MM.1S (cell line): ENCODE results near the gene SYTL5.

Source experiments
- DNase-seq: peaks from one replicate; pipeline ENCODE4 v3.0.0-alpha.2; 2015
- H2AFZ ChIP-seq: fragments of 300-600 bp; sonication (generic); 2 replicates; pipeline ENCODE4 v1.6.0; 2016; ENCODE audit warnings: antibody characterized with exemption, low read length
- H3F3A ChIP-seq: fragments of 300-600 bp; sonication (generic); 2 replicates; pipeline ENCODE4 v1.6.1; 2016; ENCODE audit warnings: mild to moderate bottlenecking, antibody characterized with exemption, low read length, moderate library complexity, mixed read lengths; ENCODE audit not compliant: insufficient read depth
- H3K27ac ChIP-seq: fragments of 300-600 bp; sonication (generic); 2 replicates; pipeline ENCODE4 v1.5.1; 2016; ENCODE audit warnings: mild to moderate bottlenecking, low read length
- H3K27me3 ChIP-seq: fragments of 300-600 bp; sonication (generic); replicated peaks from 2 replicates; pipeline ENCODE4 v1.6.0; 2016; ENCODE audit warnings: low read length; ENCODE audit not compliant: insufficient read depth
- H3K36me3 ChIP-seq: fragments of 300-600 bp; sonication (generic); replicated peaks from 2 replicates; pipeline ENCODE4 v1.6.1; 2016; ENCODE audit warnings: mild to moderate bottlenecking, low read length, mixed read lengths; ENCODE audit not compliant: insufficient read depth
- H3K4me1 ChIP-seq: fragments of 300-600 bp; sonication (generic); 2 replicates; pipeline ENCODE4 v1.6.1; 2016; ENCODE audit warnings: low read length, mixed read lengths
- H3K4me2 ChIP-seq: fragments of 300-600 bp; sonication (generic); 2 replicates; pipeline ENCODE4 v1.6.0; 2016; ENCODE audit warnings: low read depth, low read length
- H3K4me3 ChIP-seq: fragments of 300-600 bp; sonication (generic); 2 replicates; pipeline ENCODE4 v1.5.1; 2016; ENCODE audit warnings: low read length, mixed read lengths
- H3K79me2 ChIP-seq: fragments of 300-600 bp; sonication (generic); 2 replicates; pipeline ENCODE4 v1.6.1; 2016; ENCODE audit warnings: mixed run types, low read length, mixed read lengths
- H3K9ac ChIP-seq: fragments of 300-600 bp; sonication (generic); 2 replicates; pipeline ENCODE4 v1.6.1; 2016; ENCODE audit warnings: low read length, mixed read lengths
- H3K9me2 ChIP-seq: fragments of 300-600 bp; sonication (generic); replicated peaks from 2 replicates; pipeline ENCODE4 v1.6.1; 2016; ENCODE audit warnings: mild to moderate bottlenecking, low read length, mixed read lengths; ENCODE audit not compliant: insufficient read depth
- H3K9me3 ChIP-seq: fragments of 300-600 bp; sonication (generic); replicated peaks from 2 replicates; pipeline ENCODE4 v1.6.1; 2016; ENCODE audit warnings: mild to moderate bottlenecking, low read length, mixed read lengths; ENCODE audit not compliant: insufficient read depth
- H4K20me1 ChIP-seq: fragments of 300-600 bp; sonication (generic); 2 replicates; pipeline ENCODE4 v1.6.1; 2016; ENCODE audit warnings: mild to moderate bottlenecking, low read length, moderate library complexity, mixed read lengths; ENCODE audit not compliant: insufficient read depth
- CTCF ChIP-seq: fragments of 300-600 bp; sonication (generic); IDR thresholded peaks from 2 replicates; pipeline ENCODE4 v1.5.1; 2016; ENCODE audit warnings: antibody characterized with exemption, low read length, mixed read lengths
- EZH2 ChIP-seq: fragments of 300-600 bp; sonication (generic); optimal IDR thresholded peaks from 2 replicates; pipeline ENCODE3; 2017; ENCODE audit warnings: low read depth, mild to moderate bottlenecking, antibody characterized with exemption, low read length, mixed read lengths
- EZH2phosphoT487 ChIP-seq: fragments of 300-600 bp; sonication (generic); IDR thresholded peaks from 2 replicates; pipeline ENCODE4 v1.6.1; 2018; ENCODE audit warnings: antibody characterized with exemption, low read length

SYTL5 gene

DNA sequence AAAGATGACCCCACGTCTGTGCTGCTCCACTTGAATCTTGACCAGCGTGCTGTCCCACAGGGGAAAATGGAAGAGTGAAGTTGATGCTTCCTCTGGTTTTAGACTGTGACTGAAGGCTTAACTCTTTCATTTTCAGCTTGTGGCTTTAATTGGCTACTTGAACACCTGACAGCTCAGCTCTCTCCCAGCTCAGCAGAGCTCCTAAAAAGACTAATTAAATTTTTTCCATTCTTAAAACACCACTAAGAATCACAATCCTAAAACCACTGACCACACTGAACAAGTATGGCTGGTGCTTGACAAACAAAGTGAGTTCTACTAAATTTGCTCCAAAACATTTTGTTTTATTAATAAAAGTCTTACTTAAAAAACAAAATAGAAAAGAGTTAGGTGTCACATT is 142.7 kb downstream of the SYTL5 start:
- Histone ChIP-seq H3K27ac (no peak overlapping the region), H3F3A (no peaks in the 10 kb centered on the region), H4K20me1 (no peaks in the 10 kb centered on the region), H3K4me3 (no peak overlapping the region), H3K36me3 (no peaks in the 10 kb centered on the region), H3K27me3 (no peaks in the 10 kb centered on the region), H3K4me2 (no peak overlapping the region), H3K9ac (no peak overlapping the region), H3K9me3 (no peaks in the 10 kb centered on the region), H3K9me2 (no peaks in the 10 kb centered on the region), H3K4me1 (no peaks in the 10 kb centered on the region), H2AFZ (no peak overlapping the region), H3K79me2 (no peaks in the 10 kb centered on the region)
- no peak for DNase-seq
- TF ChIP-seq EZH2phosphoT487 = no peak
- no peak for TF ChIP-seq CTCF
- TF ChIP-seq EZH2 = no peak

DNA sequence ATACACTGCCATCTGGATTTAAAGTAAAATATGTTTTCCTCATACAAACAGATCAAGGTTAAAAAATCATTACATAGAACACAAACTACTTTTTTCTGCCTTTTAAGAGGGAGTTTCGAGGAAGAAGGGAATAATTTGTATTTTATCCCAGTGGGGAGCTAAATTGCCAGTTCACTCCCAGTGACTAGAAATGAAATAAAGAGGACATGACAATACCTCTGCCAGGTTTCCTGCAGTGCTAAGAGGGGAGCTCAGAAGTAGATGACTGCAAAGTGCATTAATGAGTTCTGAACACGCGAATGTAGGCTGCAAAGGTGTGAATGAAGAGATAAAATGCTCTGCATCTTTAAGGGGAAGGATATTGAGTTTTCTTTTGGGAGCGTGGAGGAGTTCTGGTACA is 144.6 kb downstream of the SYTL5 start:
- H3K9ac ChIP-seq = no peak overlapping the region
- no peaks in the 10 kb centered on the region for H3K79me2 ChIP-seq
- no peaks in the 10 kb centered on the region for H3K4me1 ChIP-seq
- H2AFZ ChIP-seq = no peak overlapping the region
- no peak overlapping the region for H3K27ac ChIP-seq
- no peaks in the 10 kb centered on the region for H3K9me2 ChIP-seq
- H4K20me1 ChIP-seq = no peaks in the 10 kb centered on the region
- no peaks in the 10 kb centered on the region for H3F3A ChIP-seq
- H3K9me3 ChIP-seq = no peaks in the 10 kb centered on the region
- no peak overlapping the region for H3K4me3 ChIP-seq
- no peaks in the 10 kb centered on the region for H3K36me3 ChIP-seq
- DNase-seq = no peak
- no peak overlapping the region for H3K4me2 ChIP-seq
- TF ChIP-seq CTCF = no peak
- no peak for TF ChIP-seq EZH2
- no peak for TF ChIP-seq EZH2phosphoT487
- H3K27me3 ChIP-seq = no peaks in the 10 kb centered on the region

DNA sequence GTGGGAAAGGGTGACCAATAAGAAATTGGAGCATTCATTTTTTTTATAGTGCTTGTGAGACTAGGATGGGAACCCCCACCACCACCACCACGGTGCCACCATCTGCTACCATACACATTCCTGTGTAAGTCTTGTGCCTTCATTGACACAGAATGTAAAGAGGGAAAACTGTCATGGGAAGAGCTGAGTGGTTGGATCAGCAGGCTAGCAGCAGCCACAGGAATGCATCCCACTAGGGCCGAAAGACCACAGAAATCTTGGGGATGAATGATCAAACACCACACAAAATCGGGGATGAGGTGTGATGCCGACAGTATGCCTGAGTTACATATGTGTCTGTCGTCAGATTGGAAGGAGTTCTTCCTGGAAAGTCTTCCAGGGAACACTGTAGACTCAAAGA is 145.1 kb downstream of the SYTL5 start:
- Histone ChIP-seq H2AFZ (no peak overlapping the region), H3K9ac (no peak overlapping the region), H3K9me3 (no peaks in the 10 kb centered on the region), H3K79me2 (no peaks in the 10 kb centered on the region), H3K27ac (no peak overlapping the region), H3F3A (no peaks in the 10 kb centered on the region), H3K36me3 (no peaks in the 10 kb centered on the region), H3K4me1 (no peaks in the 10 kb centered on the region), H3K4me3 (no peak overlapping the region), H3K9me2 (no peaks in the 10 kb centered on the region), H3K27me3 (no peaks in the 10 kb centered on the region), H3K4me2 (no peak overlapping the region), H4K20me1 (no peaks in the 10 kb centered on the region)
- no peak for DNase-seq
- TF ChIP-seq CTCF = no peak
- no peak for TF ChIP-seq EZH2phosphoT487
- no peak for TF ChIP-seq EZH2

DNA sequence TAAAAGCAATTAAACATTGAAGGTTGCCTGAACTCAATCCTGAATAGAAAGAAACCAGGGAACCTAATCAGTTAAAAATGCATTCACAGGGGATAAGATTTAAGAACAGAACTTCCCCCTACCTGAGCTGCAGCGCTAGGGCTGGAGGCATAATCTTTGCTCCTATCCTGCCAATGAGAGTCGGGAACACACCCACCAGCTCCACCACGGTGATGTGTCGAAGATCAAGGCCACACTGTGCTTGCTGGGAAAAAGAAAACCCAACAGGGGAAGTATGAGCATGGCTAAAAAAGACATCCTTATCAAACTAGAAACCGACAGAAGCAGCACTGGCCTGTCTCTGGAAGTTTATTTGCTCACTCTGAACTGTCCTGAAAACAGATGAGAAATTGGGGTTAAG is 148.0 kb downstream of the SYTL5 start:
- Histone ChIP-seq H2AFZ (no peak overlapping the region), H3F3A (no peaks in the 10 kb centered on the region), H3K9ac (no peak overlapping the region), H3K4me1 (no peaks in the 10 kb centered on the region), H3K36me3 (no peaks in the 10 kb centered on the region), H3K4me3 (no peak overlapping the region), H3K4me2 (no peak overlapping the region), H3K27ac (no peak overlapping the region), H3K27me3 (no peaks in the 10 kb centered on the region), H3K9me3 (no peaks in the 10 kb centered on the region), H3K9me2 (no peaks in the 10 kb centered on the region), H4K20me1 (no peaks in the 10 kb centered on the region), H3K79me2 (no peaks in the 10 kb centered on the region)
- TF ChIP-seq CTCF (no peak), EZH2phosphoT487 (no peak), EZH2 (no peak)
- DNase-seq = no peak
